Ectodermal cell (in vitro differentiated cells): ENCODE data around the gene C2CD4D. TPM values are rescaled to one million over a fixed set of nuclear protein-coding genes. Genes with fewer than 3 reads are reported as not detected.
"Not testable (repeated sequence)": the region's sequence is repeated elsewhere in the genome, so short reads cannot be mapped to it uniquely, and the experiment has no call there.

Source experiments
- H3K27ac ChIP-seq: 2 replicates; pipeline ENCODE4 v1.7.0; 2013; ENCODE audit warnings: mild to moderate bottlenecking, low read depth, low read length; ENCODE audit not compliant: insufficient read depth, poor library complexity, severe bottlenecking
- H3K27me3 ChIP-seq: 2 replicates; pipeline ENCODE4 v1.7.0; 2013; ENCODE audit warnings: mild to moderate bottlenecking, low read length; ENCODE audit not compliant: insufficient read depth, control insufficient read depth, poor library complexity, severe bottlenecking
- H3K36me3 ChIP-seq: one replicate; pipeline ENCODE4 v1.7.0; 2013; ENCODE audit warnings: low read length; ENCODE audit not compliant: control insufficient read depth, insufficient read depth
- H3K4me1 ChIP-seq: one replicate; pipeline ENCODE4 v1.7.0; 2013; ENCODE audit warnings: low read length; ENCODE audit not compliant: control insufficient read depth, insufficient read depth
- H3K4me3 ChIP-seq: 2 replicates; pipeline ENCODE4 v1.7.0; 2013; ENCODE audit warnings: low read depth, low read length, control low read depth; ENCODE audit not compliant: insufficient read depth
- H3K9me3 ChIP-seq: 2 replicates; pipeline ENCODE4 v1.7.0; 2013; ENCODE audit warnings: mild to moderate bottlenecking, low read length, moderate library complexity; ENCODE audit not compliant: control insufficient read depth
- WGBS, 2 experiments: methylation state at CpG; one replicate each; pipeline ENCODE4 v1.1.7; 2013; ENCODE audit warnings: missing lambda C conversion rate in 2 of 2; 5-methylcytosine and 5-hydroxymethylcytosine counted together
- polyA plus RNA-seq, 4 experiments: library from polyadenylated mRNA; stranded (reverse); fragments of 50-300 nt; gene quantifications; one replicate each; pipeline ENCODE4 v1.2.3, GENCODE V29; 2013

The C2CD4D gene
- not detected for polyA plus RNA-seq (2013, experiment 1 of 4)
- not detected for polyA plus RNA-seq (2013, experiment 2 of 4)
- not detected for polyA plus RNA-seq (2013, experiment 3 of 4)
- not detected for polyA plus RNA-seq (2013, experiment 4 of 4)

DNA sequence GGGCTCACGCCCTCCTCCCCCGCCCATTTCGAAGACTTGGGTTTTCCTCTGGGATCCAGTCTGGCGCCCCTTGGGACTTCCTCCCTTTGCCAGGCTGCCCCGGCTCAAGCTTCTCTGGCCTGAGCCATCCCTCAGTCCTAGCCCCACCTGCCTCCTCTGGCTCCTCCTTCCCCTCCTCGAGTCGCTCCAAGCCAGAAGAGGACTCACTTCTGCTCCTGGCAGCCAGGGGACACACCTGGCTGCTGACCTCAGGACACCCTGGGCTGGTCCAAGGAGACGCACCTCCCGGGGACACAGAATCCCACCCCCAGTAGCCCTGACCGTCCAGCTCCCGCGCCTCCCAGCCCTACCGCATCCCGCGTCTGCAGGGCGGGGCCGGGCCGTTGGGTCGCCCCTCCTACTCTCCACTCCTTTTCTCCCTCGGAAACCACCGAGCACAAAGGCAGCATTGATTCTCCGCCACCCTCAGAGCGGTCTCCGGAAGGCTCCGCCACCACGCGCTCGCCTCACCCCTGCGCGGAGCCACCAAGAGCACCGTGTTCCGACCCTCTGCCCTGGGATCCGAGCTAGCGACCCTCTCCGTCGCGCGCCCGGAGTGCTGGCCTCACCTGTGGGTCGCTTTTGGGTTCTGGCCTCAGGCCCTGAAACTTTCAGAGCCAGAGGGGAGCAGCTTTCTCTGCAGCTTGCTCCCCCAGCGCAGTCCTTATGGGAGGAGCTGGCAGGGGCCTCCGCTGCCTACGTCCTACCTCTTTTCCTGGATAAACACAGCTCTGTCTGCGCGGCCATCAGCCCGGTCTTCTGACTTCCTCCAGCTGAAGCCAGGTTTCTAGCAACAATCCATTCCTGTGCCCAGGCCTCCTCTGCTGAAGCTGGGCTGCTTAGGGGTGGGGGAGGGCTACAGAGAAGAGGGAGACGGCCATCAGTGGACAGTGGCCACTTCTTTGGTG is at the start of gene C2CD4D:
TSS of gene C2CD4D (minus strand) at position 364 of the 947 bp plus-strand sequence. CDS start 831 bp downstream, outside the sequence.
- Histone ChIP-seq H3K27ac (no peak within 1 kb of the TSS), H3K36me3 (no peaks in the 10 kb centered on the region), H3K4me3 (peak within 1 kb of the TSS; percentile 43), H3K27me3 (peaks cover 53% of the 10 kb centered on the region), H3K9me3 (no peaks in the 10 kb centered on the region), H3K4me1 (peaks cover 13% of the 10 kb centered on the region)
- WGBS, 2 experiments, result 2 to 3% methylated on average over 47 of the region's 47 CpGs

DNA sequence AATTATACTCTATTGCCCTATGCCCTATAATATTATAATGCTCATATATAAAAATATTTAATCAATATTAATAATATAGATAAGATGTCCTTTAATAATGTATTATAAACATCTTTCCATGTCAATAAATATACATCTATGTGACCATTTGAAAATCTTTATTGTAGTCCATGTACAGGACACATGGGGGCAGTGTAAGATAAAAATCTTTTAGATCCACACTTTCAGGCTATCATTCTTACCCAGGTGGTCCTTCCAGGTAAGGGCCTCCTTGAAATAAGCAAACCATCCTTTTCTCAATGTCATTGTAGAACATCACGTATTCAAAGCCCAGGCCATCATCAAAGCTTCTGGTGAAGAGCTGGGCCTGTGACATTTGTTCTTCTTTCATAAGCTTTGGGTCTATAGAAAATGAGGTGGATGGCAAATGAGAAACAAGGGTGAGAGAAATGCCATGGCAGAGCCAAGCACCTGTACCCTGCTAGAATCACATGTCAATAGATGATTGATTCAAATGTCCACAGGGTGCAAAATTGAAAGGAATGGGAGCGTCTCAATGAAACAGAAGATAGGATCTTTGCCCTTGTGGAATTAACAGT is 49.5 kb upstream of the C2CD4D start:
- no peak overlapping the region for H3K4me3 ChIP-seq
- no peaks in the 10 kb centered on the region for H3K9me3 ChIP-seq
- WGBS, 2 experiments, result 85 to 100% methylated on average over 2 of the region's 2 CpGs
- H3K36me3 ChIP-seq, result no peaks in the 10 kb centered on the region
- no peak overlapping the region for H3K27ac ChIP-seq
- H3K4me1 ChIP-seq, result no peaks in the 10 kb centered on the region
- no peaks in the 10 kb centered on the region for H3K27me3 ChIP-seq

DNA sequence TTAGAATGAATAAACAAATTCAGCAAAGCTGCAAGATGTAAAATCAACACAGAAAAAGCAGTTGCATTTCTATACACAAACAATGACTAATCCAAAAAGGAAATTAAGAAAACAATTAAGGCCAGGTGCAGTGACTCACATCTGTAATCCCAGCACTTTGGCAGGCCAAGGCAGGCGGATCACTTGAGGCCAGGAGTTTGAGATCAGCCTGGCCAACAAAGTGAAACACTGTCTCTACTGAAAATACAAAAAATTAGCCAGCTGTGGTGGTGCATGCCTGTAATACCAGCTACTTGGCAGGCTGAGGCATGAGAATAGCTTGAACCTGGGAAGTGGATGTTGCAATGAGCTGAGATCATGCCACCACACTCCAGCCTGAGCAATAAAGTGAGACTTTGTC is 47.4 kb upstream of the C2CD4D start:
- no peaks in the 10 kb centered on the region for H3K36me3 ChIP-seq
- 93 to 97% methylated on average over 1 of the region's 1 CpG for WGBS, 2 experiments

DNA sequence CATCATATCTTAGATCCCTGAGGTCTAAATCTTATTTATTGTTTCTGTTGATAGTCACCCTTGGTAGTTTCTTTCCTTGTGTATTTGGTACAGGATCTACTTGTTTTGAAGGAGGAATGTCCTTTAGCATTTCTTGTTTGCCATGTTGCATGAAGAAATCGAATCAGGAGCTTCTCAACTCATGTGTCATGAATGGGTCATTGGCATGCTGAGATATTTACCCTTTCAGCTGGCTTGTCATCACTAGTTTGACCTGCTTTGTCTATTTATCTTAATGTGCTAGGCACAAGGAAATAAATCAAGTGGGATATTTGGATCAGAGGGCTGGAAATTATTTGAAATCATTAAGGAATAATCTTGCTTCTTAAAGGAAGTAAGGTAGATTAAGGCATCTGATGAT is 45.9 kb upstream of the C2CD4D start:
- H3K36me3 ChIP-seq, result no peaks in the 10 kb centered on the region
- H3K4me1 ChIP-seq, result no peaks in the 10 kb centered on the region
- H3K4me3 ChIP-seq, result no peak overlapping the region
- H3K27ac ChIP-seq, result no peak overlapping the region
- H3K9me3 ChIP-seq, result no peaks in the 10 kb centered on the region
- H3K27me3 ChIP-seq, result no peaks in the 10 kb centered on the region
- 92 to 93% methylated on average over 1 of the region's 1 CpG for WGBS, 2 experiments

More for the DNA sequence above, 47.4 kb upstream of the C2CD4D start:
- Histone ChIP-seq H3K4me3 (no peak overlapping the region), H3K4me1 (no peaks in the 10 kb centered on the region), H3K27me3 (no peaks in the 10 kb centered on the region), H3K27ac (no peak overlapping the region), H3K9me3 (no peaks in the 10 kb centered on the region)

DNA sequence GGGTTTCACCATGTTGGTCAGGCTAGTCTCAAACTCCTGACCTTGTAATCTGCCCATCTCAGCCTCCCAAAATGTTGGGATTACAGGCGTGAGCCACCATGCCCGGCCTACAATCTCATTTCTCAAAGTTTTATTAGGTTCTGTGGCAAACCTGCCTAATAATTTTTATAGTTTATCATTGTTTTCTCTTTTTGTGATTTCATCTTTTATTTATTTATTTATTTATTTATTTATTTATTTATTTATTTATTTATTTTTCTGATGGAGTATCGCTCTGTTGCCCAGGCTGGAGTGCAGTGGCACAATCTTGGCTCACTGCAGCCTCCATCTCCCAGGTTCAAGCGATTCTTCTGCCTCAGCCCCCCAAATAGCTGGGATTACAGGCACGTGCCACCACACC is 45.3 kb upstream of the C2CD4D start:
- 90 to 94% methylated on average over 5 of the region's 5 CpGs for WGBS, 2 experiments

DNA sequence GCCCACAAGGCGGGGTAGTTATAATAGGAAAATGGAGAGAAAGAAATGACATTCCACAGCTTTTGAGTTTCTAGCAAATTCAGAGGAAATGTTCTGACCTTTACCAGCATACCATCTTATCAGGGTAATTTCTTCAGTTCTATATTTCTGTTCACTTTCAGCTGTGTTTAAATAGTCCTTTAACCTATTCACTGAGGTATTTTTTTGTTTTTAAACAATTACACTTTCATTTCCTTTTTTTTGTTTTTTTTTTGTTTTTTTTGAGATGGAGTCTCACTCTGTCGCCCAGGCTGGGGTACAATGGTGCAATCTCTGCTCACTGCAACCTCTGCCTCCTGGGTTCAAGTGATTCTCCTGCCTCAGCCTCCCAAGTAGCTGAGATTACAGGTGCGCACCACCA is 44.8 kb upstream of the C2CD4D start:
- H3K36me3 ChIP-seq, H3K4me3 ChIP-seq, H3K4me1 ChIP-seq, H3K9me3 ChIP-seq, H3K27me3 ChIP-seq, H3K27ac ChIP-seq: not testable (repeated sequence)
- 87 to 94% methylated on average over 2 to 3 of the region's 3 CpGs for WGBS, 2 experiments

More for the DNA sequence above, 45.3 kb upstream of the C2CD4D start:
- not testable (repeated sequence) for H3K9me3 ChIP-seq, H3K27ac ChIP-seq, H3K36me3 ChIP-seq, H3K4me3 ChIP-seq, H3K4me1 ChIP-seq, H3K27me3 ChIP-seq

DNA sequence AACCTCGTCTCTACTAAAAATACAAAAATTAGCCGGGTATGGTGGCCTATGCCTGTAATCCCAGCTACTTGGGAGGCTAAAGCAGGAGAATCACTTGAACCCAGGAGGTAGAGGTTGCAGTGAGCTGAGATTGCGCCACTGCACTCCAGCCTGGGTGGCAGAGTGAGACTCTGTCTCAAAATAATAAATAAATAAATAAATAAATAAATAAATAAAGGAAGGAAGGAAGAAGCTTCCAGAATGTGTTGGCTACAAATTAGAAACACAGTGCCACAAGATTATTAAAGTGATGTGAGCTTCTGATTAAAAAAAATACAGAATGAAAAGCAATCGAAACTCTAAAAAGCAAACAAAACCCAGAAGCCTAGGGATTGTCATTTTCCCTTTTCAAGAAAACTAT is 44.3 kb upstream of the C2CD4D start:
- H3K4me3 ChIP-seq, H3K4me1 ChIP-seq, H3K36me3 ChIP-seq, H3K27me3 ChIP-seq, H3K27ac ChIP-seq, H3K9me3 ChIP-seq: not testable (repeated sequence)
- whole genome bisulfite sequencing, 2 experiments, result 95 to 96% methylated on average over 3 of the region's 4 CpGs

DNA sequence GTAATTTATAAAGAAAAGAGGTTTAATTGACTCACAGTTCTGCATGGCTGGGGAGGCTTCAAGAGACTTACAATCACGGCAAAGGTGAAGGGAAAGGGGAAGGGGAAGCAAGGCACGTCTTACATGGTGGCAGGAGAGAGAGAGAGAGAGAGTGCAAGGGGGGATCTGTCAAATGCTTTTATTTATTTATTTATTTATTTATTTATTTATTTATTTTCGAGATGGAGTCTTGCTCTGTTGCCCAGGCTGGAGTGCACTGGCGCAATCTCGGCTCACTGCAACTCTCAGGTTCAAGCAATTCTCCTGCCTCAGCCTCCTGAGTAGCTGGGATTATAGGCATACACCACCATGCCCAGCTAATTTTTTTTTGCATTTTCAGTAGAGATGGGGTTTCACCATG is 43.3 kb upstream of the C2CD4D start:
- 93 to 94% methylated on average over 5 of the region's 5 CpGs for WGBS, 2 experiments
- H3K4me1 ChIP-seq, H3K27me3 ChIP-seq: not testable (repeated sequence)

DNA sequence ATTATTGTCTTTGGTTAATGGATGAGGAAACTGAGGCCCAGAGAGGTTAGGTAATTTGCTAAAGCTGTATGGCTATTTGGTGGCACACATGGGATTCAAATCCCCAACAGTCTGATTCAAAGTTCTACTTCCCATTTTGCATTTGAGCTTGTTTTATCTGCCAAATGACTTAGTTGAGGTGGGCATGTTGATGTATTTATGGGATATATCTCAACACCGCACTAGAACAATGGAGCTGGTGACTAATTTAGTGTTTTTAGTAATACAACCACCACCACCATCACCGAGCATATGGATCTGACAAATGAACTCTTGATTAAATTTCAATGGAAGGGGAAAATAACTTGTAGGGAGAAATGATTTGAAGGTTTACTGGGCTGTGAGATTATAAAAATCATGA is 42.8 kb upstream of the C2CD4D start:
- Histone ChIP-seq H3K9me3 (no peaks in the 10 kb centered on the region), H3K36me3 (no peaks in the 10 kb centered on the region), H3K4me1 (no peaks in the 10 kb centered on the region), H3K27ac (no peak overlapping the region), H3K4me3 (no peak overlapping the region), H3K27me3 (no peaks in the 10 kb centered on the region)
- WGBS, 2 experiments, result 80 to 100% methylated on average over 1 to 2 of the region's 2 CpGs

More for the DNA sequence above, 43.3 kb upstream of the C2CD4D start:
- not testable (repeated sequence) for H3K27ac ChIP-seq, H3K36me3 ChIP-seq, H3K9me3 ChIP-seq, H3K4me3 ChIP-seq

DNA sequence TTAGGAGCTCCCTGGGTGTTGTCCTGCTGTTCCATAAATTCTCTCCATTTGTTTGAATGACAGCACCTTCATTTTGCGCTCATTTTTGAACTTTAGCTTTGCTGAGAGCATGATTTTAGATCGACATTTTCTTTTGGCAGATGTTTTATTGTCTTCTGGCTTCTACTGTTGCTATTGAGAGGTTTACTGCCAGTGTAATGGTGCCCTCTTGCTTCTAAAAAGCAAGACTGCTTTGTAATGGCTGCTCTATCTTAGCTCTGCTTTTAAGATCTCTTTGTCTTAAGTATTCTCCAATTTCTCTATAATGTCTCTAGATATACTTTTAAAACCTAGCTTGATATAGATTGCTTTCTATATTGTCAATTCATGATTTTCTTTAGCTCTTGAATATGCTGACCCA is 41.9 kb upstream of the C2CD4D start:
- no peak overlapping the region for H3K27ac ChIP-seq
- H3K4me3 ChIP-seq, result no peak overlapping the region
- H3K9me3 ChIP-seq, result no peaks in the 10 kb centered on the region
- 42 to 46% methylated on average over 2 of the region's 2 CpGs for WGBS, 2 experiments
- no peaks in the 10 kb centered on the region for H3K36me3 ChIP-seq
- no peaks in the 10 kb centered on the region for H3K4me1 ChIP-seq
- no peaks in the 10 kb centered on the region for H3K27me3 ChIP-seq
